HL-60/S4 (cell line): ENCODE results near the gene HSD17B8.

ENCODE experiments used
- in situ Hi-C: fragments of 300-500 bp; cut with MboI; formaldehyde crosslinking; loops from 2 replicates; pipeline ENCODE4 v1.14.3; 2022; ENCODE audit warnings: low sequenced_read_pairs

The HSD17B8 gene

DNA sequence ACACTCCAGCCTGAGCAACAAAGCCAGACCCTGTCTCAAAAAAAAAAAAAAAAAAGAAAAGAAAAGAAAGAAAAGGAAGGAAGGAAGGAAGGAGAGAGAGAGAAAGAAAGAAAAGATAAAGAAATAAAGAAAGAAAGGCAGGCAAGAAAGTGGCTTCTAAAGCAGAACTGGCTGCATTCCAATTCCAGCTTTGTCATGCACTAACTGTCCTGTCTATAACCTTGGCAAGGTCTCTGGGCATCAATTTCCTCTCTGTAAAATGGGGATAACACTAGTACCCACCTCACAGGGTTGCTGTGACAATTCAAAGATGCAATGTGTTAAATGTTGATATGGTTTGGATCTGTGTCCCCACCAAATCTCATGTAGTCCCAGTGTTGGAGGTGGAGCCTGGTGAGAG is 31.9 kb downstream of the HSD17B8 start:
- in situ Hi-C loops: no loop called here

DNA sequence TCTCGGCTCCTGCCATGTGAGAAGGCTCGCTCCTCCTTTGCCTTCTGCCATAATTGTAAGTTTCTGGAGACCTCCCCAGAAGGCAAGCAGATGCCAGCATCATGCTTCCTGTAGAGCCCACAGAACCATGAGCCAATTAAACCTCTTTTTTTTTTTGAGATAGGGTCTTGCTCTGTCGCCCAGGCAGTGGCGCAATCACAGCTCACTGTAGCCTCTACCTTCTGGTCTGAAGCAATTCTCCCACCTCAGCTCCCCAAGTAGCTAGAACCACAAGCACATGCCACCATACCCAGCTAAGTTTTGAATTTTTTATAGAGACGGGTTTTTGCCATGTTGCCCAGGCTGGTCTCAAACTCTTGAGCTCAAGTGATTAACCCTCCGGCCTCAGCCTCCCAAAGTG is 32.4 kb downstream of the HSD17B8 start:
- in situ Hi-C loops: no loop called here

DNA sequence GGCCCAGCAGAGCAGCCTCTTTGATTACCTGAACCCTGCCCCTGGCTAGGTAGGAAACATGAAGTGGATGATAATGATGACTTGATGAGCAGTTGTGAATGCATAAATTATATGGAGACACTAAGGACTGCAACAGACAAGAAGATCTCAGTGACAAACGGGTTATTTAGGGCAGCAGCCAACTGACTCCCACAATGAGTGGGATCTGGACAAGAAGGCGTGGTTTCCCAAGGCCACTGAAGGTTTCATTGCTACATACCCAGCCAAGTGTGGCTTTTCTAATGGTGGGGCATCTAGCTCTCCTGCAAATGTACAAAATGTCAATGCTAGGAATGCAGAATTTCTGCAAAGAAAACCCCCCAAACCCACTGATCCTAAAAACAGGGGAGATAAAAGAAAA is 33.3 kb downstream of the HSD17B8 start:
- in situ Hi-C loops: no loop called here

DNA sequence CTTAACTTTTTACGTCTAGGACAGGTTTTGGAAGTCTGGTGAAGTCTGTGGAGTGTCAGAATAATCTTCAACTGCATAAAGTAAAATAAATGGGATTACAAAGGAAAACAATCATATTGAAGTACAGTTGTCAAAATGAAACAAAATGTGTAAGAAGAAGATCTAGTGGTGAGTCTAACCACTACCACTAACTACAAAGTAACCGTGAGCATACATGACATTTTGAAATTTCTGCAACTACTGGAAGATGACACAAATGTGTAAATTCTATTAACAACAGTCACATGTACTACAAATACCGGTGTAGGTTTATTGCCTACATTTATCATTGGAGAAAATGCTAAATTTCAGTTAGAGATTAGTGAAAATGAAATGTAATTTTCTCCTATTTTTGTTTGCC is 37.5 kb downstream of the HSD17B8 start:
- in situ Hi-C loops: loop anchor here (10.0 kb wide), 1 partner anchor 107 kb away; no protein-coding TSS in a partner anchor

DNA sequence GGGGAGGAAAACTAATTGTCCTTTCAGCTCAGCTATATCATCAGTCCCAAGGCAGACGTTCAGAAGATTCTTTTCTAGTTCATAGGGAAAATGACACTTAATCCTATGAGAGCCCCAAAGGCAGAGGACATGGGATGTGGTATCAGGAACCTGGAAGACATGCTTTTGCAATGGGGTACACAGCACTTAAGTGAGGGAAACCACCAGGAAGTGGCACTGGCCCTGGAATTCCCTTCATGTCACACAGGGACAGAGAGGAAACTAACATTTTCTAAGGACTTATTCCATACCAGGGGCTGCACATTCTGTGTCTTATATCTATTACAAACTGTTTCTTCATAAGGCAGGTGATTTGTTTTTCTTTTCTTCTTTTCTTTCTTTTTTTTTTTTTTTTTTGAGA is 39.0 kb downstream of the HSD17B8 start:
- in situ Hi-C loops: loop anchor here (10.0 kb wide), 1 partner anchor 109 kb away; no protein-coding TSS in a partner anchor

DNA sequence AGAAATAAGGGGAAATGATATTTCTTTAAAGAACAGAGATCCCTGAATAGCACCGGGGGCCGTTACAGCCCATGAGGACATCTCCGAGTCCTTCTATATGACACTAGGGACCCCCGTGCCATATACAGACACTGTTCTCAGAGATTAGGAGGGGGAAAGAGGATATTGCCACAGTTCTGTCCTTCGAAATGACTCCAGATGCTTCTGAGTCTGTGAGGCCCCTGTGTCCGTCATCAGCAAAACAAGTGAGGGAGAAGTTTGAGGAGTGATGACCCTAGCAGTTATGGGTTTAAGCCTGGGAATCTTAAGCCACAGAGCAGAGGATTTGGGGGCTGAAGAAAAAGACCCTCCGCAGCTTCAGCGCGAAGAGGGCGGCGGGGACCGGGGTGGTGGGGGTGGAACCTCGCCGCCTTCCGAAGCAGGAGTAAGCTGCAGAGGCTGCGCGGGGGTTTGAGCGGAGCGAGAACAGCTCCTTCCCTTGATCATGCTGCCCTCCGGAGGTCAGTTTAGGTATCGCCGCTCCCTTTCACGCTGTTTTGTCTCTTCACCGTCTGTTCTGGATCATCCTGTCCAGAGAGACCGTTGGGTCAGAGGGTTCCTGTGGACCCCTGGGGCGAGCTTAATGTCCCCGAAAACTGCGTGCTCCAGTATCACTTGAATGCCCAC is 43.7 kb downstream of the HSD17B8 start:
- in situ Hi-C loops: loop anchor here (10.0 kb wide), 1 partner anchor 113 kb away; no protein-coding TSS in a partner anchor

DNA sequence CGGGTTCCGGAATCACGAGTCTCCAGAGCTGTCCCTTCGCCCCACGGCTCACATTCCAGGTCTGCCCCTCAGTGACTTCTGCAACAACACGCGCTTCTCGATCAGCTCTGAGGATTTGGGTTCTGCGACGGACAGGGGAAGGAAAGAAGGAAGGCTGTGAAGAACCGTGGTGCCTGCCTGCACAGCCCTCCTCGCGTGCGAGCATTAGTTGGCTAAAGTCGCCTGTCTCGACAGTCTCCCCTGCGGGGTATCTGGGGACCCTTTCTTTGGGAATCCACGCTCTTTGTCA is 44.1 kb downstream of the HSD17B8 start:
- in situ Hi-C loops: loop anchor here (10.0 kb wide), 1 partner anchor 114 kb away; no protein-coding TSS in a partner anchor

DNA sequence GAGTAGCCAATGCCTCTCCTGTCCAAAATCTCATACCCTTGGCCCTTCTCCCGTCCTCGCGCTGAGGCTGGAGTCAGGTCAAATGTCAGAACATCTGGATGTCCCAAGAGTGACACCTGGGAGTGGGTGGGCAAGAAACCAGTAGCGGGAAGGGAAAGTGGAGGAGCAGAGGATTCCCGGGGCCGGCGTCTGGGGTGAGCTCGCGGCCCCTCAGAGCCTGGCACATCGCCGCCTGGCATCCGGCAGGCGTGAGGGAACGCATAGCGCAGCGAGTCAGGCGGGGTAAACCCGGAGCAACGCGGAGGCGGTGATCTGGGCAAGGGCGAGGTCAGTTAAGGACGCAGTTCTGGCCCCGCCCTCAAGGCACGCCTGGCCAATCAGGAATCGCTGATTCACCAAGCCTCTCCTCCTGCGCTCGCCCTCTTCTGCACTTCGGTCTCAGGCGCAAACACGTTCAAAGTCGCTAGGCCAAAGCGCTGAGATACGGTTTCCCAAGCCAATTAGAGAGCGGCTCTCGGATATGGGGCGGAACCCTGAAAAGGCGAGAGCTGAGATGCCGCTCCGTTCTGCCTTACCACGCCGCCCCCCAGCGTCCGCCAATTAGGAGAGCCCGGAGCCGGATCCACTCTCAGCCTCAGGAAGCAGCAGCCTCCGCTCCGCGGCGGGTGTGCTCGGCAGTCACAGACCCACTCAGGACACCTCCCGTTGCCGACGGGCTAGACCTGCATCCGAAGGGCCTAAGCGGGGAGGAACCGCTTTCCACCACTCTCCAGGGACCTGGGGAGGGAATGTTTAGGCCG is 44.7 kb downstream of the HSD17B8 start:
- in situ Hi-C loops: loop anchor here (10.0 kb wide), 1 partner anchor 114 kb away; no protein-coding TSS in a partner anchor

DNA sequence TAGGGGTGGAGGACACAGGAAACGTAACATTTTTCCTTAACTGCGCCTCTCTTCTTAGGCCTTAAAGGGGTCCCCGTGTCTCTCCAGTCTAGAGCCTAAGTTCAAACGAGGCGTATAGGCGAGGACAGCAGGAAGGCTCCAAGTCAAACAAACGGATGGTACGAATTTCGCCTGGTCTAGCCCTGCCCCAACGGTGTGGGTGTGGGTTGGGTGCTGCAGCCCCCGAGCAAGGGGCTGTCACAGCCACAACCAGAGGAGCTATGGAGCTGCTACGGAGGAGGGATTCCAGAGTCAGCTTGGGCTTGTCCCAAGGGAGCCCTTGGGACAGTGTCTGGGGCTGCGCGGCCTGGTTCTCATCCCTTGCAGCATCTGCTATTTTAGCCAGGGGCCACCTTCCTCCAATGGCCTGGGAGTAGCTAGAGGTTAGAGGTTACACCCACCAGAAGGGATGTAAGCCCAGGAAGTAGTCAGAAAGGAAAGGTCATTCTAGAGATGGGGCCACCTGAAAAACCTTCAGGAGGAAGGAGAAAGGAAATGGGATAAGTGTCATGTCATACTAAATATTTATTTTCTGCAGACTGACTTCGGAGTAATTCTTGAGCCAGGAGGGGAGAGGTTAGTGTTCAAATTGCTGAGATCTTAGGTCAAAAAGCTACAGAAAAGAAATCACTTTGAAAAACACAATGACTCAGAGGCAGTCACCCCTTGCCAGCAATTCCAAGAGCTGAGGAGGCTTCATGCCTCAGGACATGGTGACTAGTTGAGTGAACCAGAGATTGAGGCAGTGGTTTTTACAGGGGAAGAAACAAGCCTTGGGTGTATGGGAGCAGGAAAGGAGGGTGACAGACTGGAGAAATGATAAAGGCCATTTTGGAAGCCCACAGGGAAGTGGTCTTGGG is 45.5 kb downstream of the HSD17B8 start:
- in situ Hi-C loops: loop anchor here (10.0 kb wide), 1 partner anchor 115 kb away; no protein-coding TSS in a partner anchor

DNA sequence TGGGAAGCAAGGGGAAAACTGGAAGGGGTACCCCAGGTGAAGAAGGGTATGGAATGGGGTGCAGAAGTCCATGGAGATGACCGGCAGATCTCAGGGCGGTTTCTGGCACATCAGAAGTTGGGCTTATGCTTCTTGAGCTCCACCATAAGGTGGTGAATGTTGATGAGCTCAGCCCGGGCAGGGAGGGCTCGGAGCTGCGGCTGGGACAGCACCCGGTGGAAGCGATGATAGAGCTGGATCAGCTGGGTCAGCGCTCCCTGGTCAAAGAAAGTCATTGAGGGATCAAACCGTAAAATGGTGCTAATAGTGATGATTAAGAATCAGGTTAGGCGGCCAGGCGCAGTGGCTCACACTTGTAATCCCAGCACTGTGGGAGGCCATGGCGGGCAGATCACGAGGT is 46.3 kb downstream of the HSD17B8 start:
- in situ Hi-C loops: no loop called here

DNA sequence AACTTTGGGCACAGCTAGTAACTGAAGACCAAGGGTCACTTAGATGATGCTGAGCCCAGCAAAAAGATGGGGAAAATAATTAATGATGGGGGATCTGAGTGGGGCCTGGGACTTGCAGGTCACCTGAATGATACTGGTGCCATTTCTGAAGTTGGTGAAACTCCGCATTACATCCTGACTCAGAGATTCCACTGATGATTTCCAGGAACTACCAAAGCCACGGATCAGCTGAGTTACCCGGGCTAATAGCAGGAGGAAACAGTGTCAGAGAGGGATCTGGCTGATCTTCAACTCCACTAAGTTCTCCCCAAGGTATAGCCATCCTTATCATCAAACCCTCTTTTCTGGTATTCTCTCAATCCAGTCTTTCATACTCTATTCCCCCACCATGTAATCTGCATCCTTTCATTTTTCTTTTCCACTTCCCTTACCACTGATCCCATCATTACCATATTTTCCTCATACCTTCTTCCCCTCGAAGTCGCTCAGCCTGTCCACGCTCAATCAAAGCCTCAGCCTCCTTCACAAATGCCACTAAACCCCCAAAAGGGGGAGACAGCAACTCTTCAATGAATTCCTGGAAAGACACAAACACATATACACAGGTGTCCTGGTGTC is 47.0 kb downstream of the HSD17B8 start:
- in situ Hi-C loops: no loop called here

DNA sequence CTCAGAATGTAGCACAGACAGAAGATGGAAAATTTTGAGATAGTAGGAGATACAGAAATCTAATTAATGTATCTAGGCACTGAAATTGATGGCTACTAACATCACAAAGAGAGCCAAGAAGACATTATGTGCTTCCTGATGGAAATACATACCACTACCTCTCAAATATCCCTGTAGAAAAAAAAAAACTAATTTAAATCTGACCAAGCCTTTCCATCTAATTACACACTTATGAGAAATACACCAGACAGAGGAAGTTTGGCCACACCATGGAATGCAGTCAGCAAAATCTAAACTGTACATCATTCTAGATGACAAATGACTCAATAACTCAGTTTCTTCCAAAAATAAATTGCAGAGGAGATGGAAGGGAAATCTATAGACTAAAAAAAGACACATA is 48.3 kb downstream of the HSD17B8 start:
- in situ Hi-C loops: no loop called here

DNA sequence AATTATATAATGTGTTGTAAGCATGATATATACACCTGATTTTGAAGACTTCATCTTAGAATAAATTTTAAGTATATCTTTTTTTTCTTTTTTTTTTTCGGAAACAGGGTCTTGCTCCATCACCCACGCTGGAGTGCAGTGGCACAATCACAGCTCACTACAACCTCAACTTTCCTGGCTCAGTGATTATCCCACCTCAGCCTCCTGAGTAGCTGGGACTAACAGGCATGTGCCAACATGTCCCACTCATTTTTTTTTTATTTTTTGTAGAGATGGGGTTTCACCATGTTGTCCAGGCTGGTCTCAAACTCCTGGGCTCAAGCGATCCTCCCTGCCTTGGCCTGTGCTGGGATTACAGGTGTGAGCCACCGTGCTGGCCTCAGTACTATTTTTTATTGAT is 50.1 kb downstream of the HSD17B8 start:
- in situ Hi-C loops: no loop called here
